OCI-LY1 (cell line): ENCODE results near the gene NOX3.

Source experiments
- H2AFZ ChIP-seq: fragments of 200-600 bp; sonication (generic), shearing (Covaris generic); 2 replicates; pipeline ENCODE4 v1.6.0; 2014; ENCODE audit warnings: antibody characterized with exemption, mild to moderate bottlenecking, low read length
- H3F3A ChIP-seq: fragments of 200-600 bp; sonication (generic), shearing (Covaris generic); 2 replicates; pipeline ENCODE4 v1.6.0; 2014; ENCODE audit warnings: mild to moderate bottlenecking, antibody characterized with exemption, low read length, moderate library complexity; ENCODE audit not compliant: insufficient read depth
- H3K27ac ChIP-seq: fragments of 200-600 bp; sonication (generic); 2 replicates; pipeline ENCODE4 v1.5.1; 2014; ENCODE audit warnings: low read length, mixed run types, mild to moderate bottlenecking, low read depth; ENCODE audit not compliant: poor library complexity, severe bottlenecking
- H3K27me3 ChIP-seq: fragments of 200-600 bp; sonication (generic); 2 replicates; pipeline ENCODE4 v1.6.0; 2014; ENCODE audit warnings: antibody characterized with exemption, mild to moderate bottlenecking, low read length, moderate library complexity; ENCODE audit not compliant: insufficient read depth
- H3K36me3 ChIP-seq: fragments of 200-600 bp; sonication (generic); 2 replicates; pipeline ENCODE4 v1.6.1; 2014; ENCODE audit warnings: mild to moderate bottlenecking, antibody characterized with exemption, low read length, moderate library complexity, mixed read lengths; ENCODE audit not compliant: insufficient read depth
- H3K4me1 ChIP-seq: fragments of 200-600 bp; sonication (generic); 2 replicates; pipeline ENCODE4 v1.5.1; 2014; ENCODE audit warnings: mild to moderate bottlenecking, low read length, moderate library complexity; ENCODE audit not compliant: insufficient read depth, severe bottlenecking
- H3K4me2 ChIP-seq: fragments of 200-600 bp; sonication (generic), shearing (Covaris generic); 2 replicates; pipeline ENCODE4 v1.6.1; 2014; ENCODE audit warnings: low read length
- H3K4me3 ChIP-seq: fragments of 200-600 bp; sonication (generic); 2 replicates; pipeline ENCODE4 v1.5.1; 2014; ENCODE audit warnings: low read length, low read depth, mild to moderate bottlenecking, mixed read lengths; ENCODE audit not compliant: poor library complexity, severe bottlenecking
- H3K79me2 ChIP-seq: fragments of 200-600 bp; shearing (Covaris generic); 2 replicates; pipeline ENCODE4 v1.6.1; 2016; ENCODE audit warnings: mixed run types, low read length, mixed read lengths; ENCODE audit not compliant: insufficient read depth
- H3K9ac ChIP-seq: fragments of 200-600 bp; sonication (generic), shearing (Covaris generic); 2 replicates; pipeline ENCODE4 v1.6.1; 2014; ENCODE audit warnings: mild to moderate bottlenecking, low read length, mixed read lengths
- H3K9me2 ChIP-seq: fragments of 200-600 bp; sonication (generic), shearing (Covaris generic); 2 replicates; pipeline ENCODE4 v1.6.1; 2014; ENCODE audit warnings: low read depth, mild to moderate bottlenecking, low read length, mixed read lengths
- H3K9me3 ChIP-seq: fragments of 200-600 bp; shearing (Covaris generic); 2 replicates; pipeline ENCODE4 v1.6.1; 2014; ENCODE audit warnings: low read length, mixed read lengths
- H4K20me1 ChIP-seq: fragments of 200-600 bp; sonication (generic), shearing (Covaris generic); 2 replicates; pipeline ENCODE4 v1.6.0; 2016; ENCODE audit warnings: mild to moderate bottlenecking, low read length; ENCODE audit not compliant: insufficient read depth
- EZH2 ChIP-seq: fragments of 200-600 bp; sonication (generic), shearing (Covaris generic); IDR thresholded peaks from 2 replicates; pipeline ENCODE4 v1.8.0; 2017; ENCODE audit warnings: borderline replicate concordance, mixed run types, mild to moderate bottlenecking, antibody characterized with exemption, low read length, moderate library complexity, mixed read lengths
- TF ChIP-seq, protein P1 (sequence below): fragments of 200-600 bp; sonication (generic), shearing (Covaris generic); IDR thresholded peaks from 2 replicates; pipeline ENCODE4 v1.5.1; 2017; ENCODE audit warnings: mild to moderate bottlenecking, antibody characterized with exemption, low read length, moderate library complexity, mixed read lengths

NOX3 gene

DNA sequence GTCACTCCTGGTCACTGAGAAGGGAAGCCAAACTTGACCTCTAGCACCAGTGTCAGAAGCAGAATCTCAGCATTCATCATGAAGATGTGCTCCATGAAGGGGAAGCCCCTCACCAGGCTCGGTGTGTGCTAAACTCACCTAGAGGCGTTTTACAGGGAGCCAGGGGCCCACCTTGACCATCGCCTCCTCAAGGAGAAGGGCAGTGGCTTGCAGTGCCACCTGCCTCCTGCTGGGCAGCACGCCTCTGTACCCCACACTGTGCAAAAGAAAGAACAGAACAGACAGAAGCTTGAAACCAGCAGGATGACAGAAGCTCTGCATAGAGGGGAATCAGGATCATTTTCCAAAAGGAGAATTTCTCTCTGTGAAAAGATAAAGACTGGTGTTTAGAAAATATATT is 39.7 kb downstream of the NOX3 start:
- Histone ChIP-seq H3K4me3 (no peak overlapping the region), H4K20me1 (no peaks in the 10 kb centered on the region), H3K79me2 (no peaks in the 10 kb centered on the region), H3K9me2 (no peaks in the 10 kb centered on the region), H3K27ac (peak overlapping the region; percentile 55), H2AFZ (peak overlapping the region; percentile 45; the same call in 1 of the 2 replicates), H3K9ac (no peak overlapping the region), H3K9me3 (no peaks in the 10 kb centered on the region), H3K4me1 (peaks cover 67% of the 10 kb centered on the region), H3K27me3 (no peaks in the 10 kb centered on the region), H3K4me2 (no peak overlapping the region), H3K36me3 (no peaks in the 10 kb centered on the region), H3F3A (no peaks in the 10 kb centered on the region)
- TF ChIP-seq, protein P1, sequence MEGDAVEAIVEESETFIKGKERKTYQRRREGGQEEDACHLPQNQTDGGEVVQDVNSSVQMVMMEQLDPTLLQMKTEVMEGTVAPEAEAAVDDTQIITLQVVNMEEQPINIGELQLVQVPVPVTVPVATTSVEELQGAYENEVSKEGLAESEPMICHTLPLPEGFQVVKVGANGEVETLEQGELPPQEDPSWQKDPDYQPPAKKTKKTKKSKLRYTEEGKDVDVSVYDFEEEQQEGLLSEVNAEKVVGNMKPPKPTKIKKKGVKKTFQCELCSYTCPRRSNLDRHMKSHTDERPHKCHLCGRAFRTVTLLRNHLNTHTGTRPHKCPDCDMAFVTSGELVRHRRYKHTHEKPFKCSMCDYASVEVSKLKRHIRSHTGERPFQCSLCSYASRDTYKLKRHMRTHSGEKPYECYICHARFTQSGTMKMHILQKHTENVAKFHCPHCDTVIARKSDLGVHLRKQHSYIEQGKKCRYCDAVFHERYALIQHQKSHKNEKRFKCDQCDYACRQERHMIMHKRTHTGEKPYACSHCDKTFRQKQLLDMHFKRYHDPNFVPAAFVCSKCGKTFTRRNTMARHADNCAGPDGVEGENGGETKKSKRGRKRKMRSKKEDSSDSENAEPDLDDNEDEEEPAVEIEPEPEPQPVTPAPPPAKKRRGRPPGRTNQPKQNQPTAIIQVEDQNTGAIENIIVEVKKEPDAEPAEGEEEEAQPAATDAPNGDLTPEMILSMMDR: no peak
- no peak for TF ChIP-seq EZH2

DNA sequence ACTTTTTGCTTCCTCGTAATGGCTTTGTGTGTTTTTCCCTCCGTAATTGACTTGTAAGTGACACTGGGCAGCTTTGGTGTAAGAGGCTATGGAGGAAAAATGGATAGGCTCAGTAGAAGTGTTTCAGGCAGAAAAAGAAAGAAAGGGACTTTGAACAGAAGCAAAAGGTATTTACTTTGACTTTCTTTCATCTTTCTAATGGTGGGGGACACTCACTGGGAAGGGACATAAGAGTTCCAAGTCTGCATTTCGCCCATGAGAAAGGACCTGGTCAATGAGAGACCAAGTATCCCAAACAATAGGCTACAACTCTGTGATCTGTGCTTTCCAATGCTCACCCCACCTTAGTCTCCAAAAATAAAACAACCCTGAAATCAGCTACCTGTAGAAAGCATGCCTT is 41.6 kb downstream of the NOX3 start:
- Histone ChIP-seq H3K36me3 (no peaks in the 10 kb centered on the region), H3K9me2 (no peaks in the 10 kb centered on the region)

DNA sequence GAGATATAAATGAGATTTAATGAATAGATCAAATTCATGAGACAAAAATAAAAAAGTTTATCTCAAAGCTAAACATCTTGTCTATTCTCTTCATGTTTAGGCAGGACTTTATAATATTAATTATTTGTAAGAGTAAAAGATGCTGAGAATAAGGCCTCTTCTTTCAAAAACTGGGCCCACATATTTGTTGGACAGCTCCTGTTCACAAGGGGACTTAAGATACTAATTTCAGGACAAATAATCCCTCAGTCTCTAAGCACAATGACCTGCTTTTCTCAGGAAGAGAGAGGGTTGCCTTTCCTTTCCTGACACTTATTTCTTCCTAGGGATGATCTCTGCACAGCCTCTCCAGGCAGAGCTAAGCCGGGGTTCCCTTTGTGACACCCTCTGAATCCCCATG is 43.3 kb downstream of the NOX3 start:
- Histone ChIP-seq H3K4me3 (no peak overlapping the region), H4K20me1 (no peaks in the 10 kb centered on the region), H3F3A (no peaks in the 10 kb centered on the region), H3K27me3 (no peaks in the 10 kb centered on the region), H3K9me3 (no peaks in the 10 kb centered on the region), H3K36me3 (no peaks in the 10 kb centered on the region), H3K4me2 (no peak overlapping the region), H3K27ac (no peak overlapping the region), H3K9ac (no peak overlapping the region), H2AFZ (no peak overlapping the region), H3K9me2 (no peaks in the 10 kb centered on the region), H3K79me2 (no peaks in the 10 kb centered on the region), H3K4me1 (peaks cover 36% of the 10 kb centered on the region)
- TF ChIP-seq, protein P1: no peak
- no peak for TF ChIP-seq EZH2

More for the DNA sequence above, 41.6 kb downstream of the NOX3 start:
- Histone ChIP-seq H3F3A (no peaks in the 10 kb centered on the region), H3K4me1 (peaks cover 54% of the 10 kb centered on the region), H3K27ac (no peak overlapping the region), H3K4me3 (no peak overlapping the region), H3K9ac (no peak overlapping the region), H3K4me2 (no peak overlapping the region), H3K79me2 (no peaks in the 10 kb centered on the region), H3K9me3 (no peaks in the 10 kb centered on the region), H3K27me3 (no peaks in the 10 kb centered on the region), H2AFZ (no peak overlapping the region), H4K20me1 (no peaks in the 10 kb centered on the region)
- no peak for TF ChIP-seq EZH2
- TF ChIP-seq, protein P1: no peak
